Activated naive CD4-positive, alpha-beta T cell treated with anti-CD3 and anti-CD28 coated beads for 36 hours (primary cell): ENCODE measurements around the gene ITIH4. TPM values are rescaled to one million over a fixed set of nuclear protein-coding genes. Genes with fewer than 3 reads are reported as not detected.

Experiments
- CTCF ChIA-PET: fragments of 350-600 bp; sonication (Branson Sonifier 250); formaldehyde crosslinking; loops from one replicate; lab custom pipeline; 2021; ENCODE audit warnings: antibody characterized with exemption; lab: Charles Lee
- DNase-seq: peaks from one replicate; pipeline ENCODE4 v3.0.0-alpha.2; 2020
- H3K27ac Mint-ChIP-seq: one replicate; pipeline ENCODE4 v1.8.0; 2021; ENCODE audit warnings: mild to moderate bottlenecking, mixed read lengths
- H3K27me3 Mint-ChIP-seq: one replicate; pipeline ENCODE4 v1.8.0; 2021; ENCODE audit warnings: low read depth, mixed read lengths
- H3K36me3 Mint-ChIP-seq: one replicate; pipeline ENCODE4 v1.8.0; 2021; ENCODE audit warnings: low read depth, mixed read lengths
- H3K4me1 Mint-ChIP-seq: one replicate; pipeline ENCODE4 v1.8.0; 2021; ENCODE audit warnings: low read depth, mixed read lengths
- H3K4me3 Mint-ChIP-seq: one replicate; pipeline ENCODE4 v1.8.0; 2021; ENCODE audit warnings: mild to moderate bottlenecking, moderate library complexity, mixed read lengths
- H3K9me3 Mint-ChIP-seq: one replicate; pipeline ENCODE4 v1.8.0; 2021; ENCODE audit warnings: mixed read lengths
- intact Hi-C: fragments of 100-400 bp; cut with micrococcal nuclease; formaldehyde crosslinking; loops from one replicate; pipeline ENCODE4 v1.15.1; 2023
- total RNA-seq, 2 experiments: library from RNA; stranded (reverse); gene quantifications; one replicate each; pipeline ENCODE4 v1.2.3, GENCODE V29; 2021

ITIH4 gene
- total RNA-seq, 2 experiments from 2014 or later, result 1.6 to 2.2 TPM

GRCh38 chr3:52786330-52787215, 43.9 kb downstream of the ITIH4 start:
- no peaks in the 10 kb centered on the region for H3K9me3 Mint-ChIP-seq
- no peaks in the 10 kb centered on the region for H3K27me3 Mint-ChIP-seq
- H3K36me3 Mint-ChIP-seq, result no peaks in the 10 kb centered on the region
- no peak for DNase-seq
- H3K4me3 Mint-ChIP-seq, result no peak overlapping the region
- CTCF ChIA-PET, result interaction anchor here (0.6 to 0.7 kb wide), 2 partner anchors 78 to 220 kb away, joined by 3 to 4 read pairs; no protein-coding TSS in a partner anchor
- intact Hi-C loops, result no loop called here
- H3K27ac Mint-ChIP-seq, result no peak overlapping the region
- H3K4me1 Mint-ChIP-seq, result no peaks in the 10 kb centered on the region

GRCh38 chr3:52784931-52785590, 45.4 kb downstream of the ITIH4 start:
- Mint-ChIP-seq H3K4me1 (no peaks in the 10 kb centered on the region), H3K27me3 (no peaks in the 10 kb centered on the region), H3K27ac (no peak overlapping the region), H3K36me3 (no peaks in the 10 kb centered on the region), H3K9me3 (no peaks in the 10 kb centered on the region), H3K4me3 (no peak overlapping the region)
- intact Hi-C loops, result no loop called here
- CTCF ChIA-PET, result interaction anchor here (2.4 kb wide), 1 partner anchor 36 kb away, joined by 8 read pairs; no protein-coding TSS in a partner anchor
- no peak for DNase-seq

GRCh38 chr3:52784021-52784621, 46.4 kb downstream of the ITIH4 start:
- no peak overlapping the region for H3K4me3 Mint-ChIP-seq
- no peaks in the 10 kb centered on the region for H3K9me3 Mint-ChIP-seq
- intact Hi-C loops, result no loop called here
- no peaks in the 10 kb centered on the region for H3K36me3 Mint-ChIP-seq
- CTCF ChIA-PET, result interaction anchor here (1.3 to 2.4 kb wide), 2 partner anchors 37 to 42 kb away, joined by 3 to 8 read pairs; no protein-coding TSS in a partner anchor
- DNase-seq, result no peak
- no peaks in the 10 kb centered on the region for H3K4me1 Mint-ChIP-seq
- no peak overlapping the region for H3K27ac Mint-ChIP-seq
- no peaks in the 10 kb centered on the region for H3K27me3 Mint-ChIP-seq

- intact Hi-C loops, result no loop called here
- CTCF ChIA-PET, result interaction anchor here (1.3 to 2.4 kb wide), 2 partner anchors 38 to 41 kb away, joined by 3 to 8 read pairs; no protein-coding TSS in a partner anchor
- no peak for DNase-seq
- H3K4me3 Mint-ChIP-seq, result no peak overlapping the region
- no peaks in the 10 kb centered on the region for H3K4me1 Mint-ChIP-seq
- H3K27ac Mint-ChIP-seq, result no peak overlapping the region
- no peaks in the 10 kb centered on the region for H3K9me3 Mint-ChIP-seq
- H3K36me3 Mint-ChIP-seq, result no peaks in the 10 kb centered on the region
- no peaks in the 10 kb centered on the region for H3K27me3 Mint-ChIP-seq
Observed at GRCh38 chr3:52783211-52783555, 47.3 kb downstream of the ITIH4 start.

- Mint-ChIP-seq H3K4me3 (no peak overlapping the region), H3K4me1 (no peaks in the 10 kb centered on the region), H3K36me3 (no peaks in the 10 kb centered on the region), H3K27me3 (no peaks in the 10 kb centered on the region), H3K27ac (no peak overlapping the region), H3K9me3 (no peaks in the 10 kb centered on the region)
- intact Hi-C loops, result no loop called here
- DNase-seq, result no peak
- CTCF ChIA-PET, result interaction anchor here (2.4 kb wide), 1 partner anchor 39 kb away, joined by 8 read pairs; no protein-coding TSS in a partner anchor
Observed at GRCh38 chr3:52782412-52783210, 47.9 kb downstream of the ITIH4 start.

- CTCF ChIA-PET, result no interaction called here
- Mint-ChIP-seq H3K27me3 (no peaks in the 10 kb centered on the region), H3K9me3 (no peaks in the 10 kb centered on the region), H3K36me3 (no peaks in the 10 kb centered on the region), H3K27ac (no peak overlapping the region), H3K4me3 (no peak overlapping the region), H3K4me1 (no peaks in the 10 kb centered on the region)
- DNase-seq, result no peak
- intact Hi-C loops, result no loop called here
Observed at GRCh38 chr3:52781741-52782140, 48.7 kb downstream of the ITIH4 start.

- no peak overlapping the region for H3K27ac Mint-ChIP-seq
- CTCF ChIA-PET, result no interaction called here
- H3K36me3 Mint-ChIP-seq, result no peaks in the 10 kb centered on the region
- H3K4me3 Mint-ChIP-seq, result no peak overlapping the region
- intact Hi-C loops, result no loop called here
- H3K27me3 Mint-ChIP-seq, result no peaks in the 10 kb centered on the region
- DNase-seq, result no peak
- H3K4me1 Mint-ChIP-seq, result no peaks in the 10 kb centered on the region
- no peaks in the 10 kb centered on the region for H3K9me3 Mint-ChIP-seq
Observed at GRCh38 chr3:52779837-52780585, 50.5 kb downstream of the ITIH4 start.

GRCh38 chr3:52779011-52779836, 51.2 kb downstream of the ITIH4 start:
- CTCF ChIA-PET, result no interaction called here
- intact Hi-C loops, result no loop called here
- no peak overlapping the region for H3K27ac Mint-ChIP-seq
- H3K27me3 Mint-ChIP-seq, result no peaks in the 10 kb centered on the region
- H3K4me1 Mint-ChIP-seq, result no peaks in the 10 kb centered on the region
- no peaks in the 10 kb centered on the region for H3K9me3 Mint-ChIP-seq
- no peaks in the 10 kb centered on the region for H3K36me3 Mint-ChIP-seq
- H3K4me3 Mint-ChIP-seq, result no peak overlapping the region
- no peak for DNase-seq

GRCh38 chr3:52777959-52778805, 52.3 kb downstream of the ITIH4 start:
- H3K9me3 Mint-ChIP-seq, result no peaks in the 10 kb centered on the region
- no peak overlapping the region for H3K27ac Mint-ChIP-seq
- H3K4me3 Mint-ChIP-seq, result no peak overlapping the region
- intact Hi-C loops, result no loop called here
- no peaks in the 10 kb centered on the region for H3K27me3 Mint-ChIP-seq
- CTCF ChIA-PET, result no interaction called here
- H3K4me1 Mint-ChIP-seq, result no peaks in the 10 kb centered on the region
- DNase-seq, result no peak
- H3K36me3 Mint-ChIP-seq, result no peaks in the 10 kb centered on the region

- H3K9me3 Mint-ChIP-seq, result no peaks in the 10 kb centered on the region
- H3K4me1 Mint-ChIP-seq, result no peaks in the 10 kb centered on the region
- DNase-seq, result no peak
- no peaks in the 10 kb centered on the region for H3K27me3 Mint-ChIP-seq
- CTCF ChIA-PET, result no interaction called here
- intact Hi-C loops, result no loop called here
- H3K27ac Mint-ChIP-seq, result no peak within 1 kb of the TSS
- no peak within 1 kb of the TSS for H3K4me3 Mint-ChIP-seq
- H3K36me3 Mint-ChIP-seq, result no peaks in the 10 kb centered on the region
Observed at GRCh38 chr3:52777127-52777958, 53.1 kb downstream of the ITIH4 start, which contains the start of gene ITIH1. Gene ITIH1 (plus strand): TSS chr3:52777599. CDS start chr3:52777616, 17 bp downstream.
